ENCODE results near the gene NEAT1. TPM values are rescaled to one million over a fixed set of nuclear protein-coding genes. Genes with fewer than 3 reads are reported as not detected.

Gene NEAT1
- total RNA-seq, 1 experiment from 2014 or later, result 12.8 TPM

DNA sequence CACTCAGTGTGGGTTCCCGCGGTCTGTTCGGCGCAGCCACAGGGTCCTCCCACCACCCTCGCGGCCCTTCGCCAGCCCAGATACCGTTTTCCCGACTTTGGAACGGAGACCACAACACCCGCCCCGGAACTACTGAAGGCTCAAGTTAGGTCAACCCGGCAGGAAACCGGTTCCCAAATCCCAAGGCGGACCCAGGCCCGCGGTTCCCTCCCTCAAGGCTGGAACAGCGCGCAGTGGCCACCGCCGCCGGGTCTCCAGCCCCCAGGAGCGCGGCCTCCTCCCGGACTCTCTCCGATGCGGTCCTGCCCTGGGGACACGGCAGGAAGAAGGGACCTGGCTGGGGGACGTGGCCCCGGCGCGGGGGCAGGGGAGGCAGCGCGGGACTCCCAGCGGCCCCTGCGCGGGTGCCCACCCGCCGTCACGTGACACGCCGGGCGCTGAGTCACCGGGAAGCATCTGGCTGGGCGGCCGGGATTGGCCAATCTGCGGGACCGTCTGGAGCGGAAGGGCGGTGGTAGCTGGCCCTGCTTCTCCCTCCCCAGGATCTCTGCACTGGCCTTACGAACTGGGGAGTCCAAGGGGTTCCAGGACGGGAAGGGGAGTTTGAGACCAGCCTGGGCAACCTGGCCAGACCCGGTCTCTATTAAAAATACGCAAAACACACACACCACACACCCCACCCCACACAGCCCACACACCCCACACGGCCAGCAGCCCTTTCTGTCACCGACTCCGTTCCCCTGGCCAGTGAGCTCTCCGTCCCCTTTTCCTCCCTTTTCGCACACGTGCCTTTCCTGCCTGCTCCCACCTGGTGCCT, 54.8 kb downstream of the NEAT1 start:
- H3K4me1 ChIP-seq, result peaks cover 10% of the 10 kb centered on the region; the same call in 1 of the 2 replicates
- DNase-seq, result peak; percentile 92 to 93
- H3K27ac ChIP-seq, result peak overlapping the region; percentile 92
- H3K36me3 ChIP-seq, result no peaks in the 10 kb centered on the region
- no peaks in the 10 kb centered on the region for H3K27me3 ChIP-seq
- H3K9me3 ChIP-seq (replicated peaks), result no peaks in the 10 kb centered on the region
- peak overlapping the region; percentile 85 for H3K4me3 ChIP-seq

DNA sequence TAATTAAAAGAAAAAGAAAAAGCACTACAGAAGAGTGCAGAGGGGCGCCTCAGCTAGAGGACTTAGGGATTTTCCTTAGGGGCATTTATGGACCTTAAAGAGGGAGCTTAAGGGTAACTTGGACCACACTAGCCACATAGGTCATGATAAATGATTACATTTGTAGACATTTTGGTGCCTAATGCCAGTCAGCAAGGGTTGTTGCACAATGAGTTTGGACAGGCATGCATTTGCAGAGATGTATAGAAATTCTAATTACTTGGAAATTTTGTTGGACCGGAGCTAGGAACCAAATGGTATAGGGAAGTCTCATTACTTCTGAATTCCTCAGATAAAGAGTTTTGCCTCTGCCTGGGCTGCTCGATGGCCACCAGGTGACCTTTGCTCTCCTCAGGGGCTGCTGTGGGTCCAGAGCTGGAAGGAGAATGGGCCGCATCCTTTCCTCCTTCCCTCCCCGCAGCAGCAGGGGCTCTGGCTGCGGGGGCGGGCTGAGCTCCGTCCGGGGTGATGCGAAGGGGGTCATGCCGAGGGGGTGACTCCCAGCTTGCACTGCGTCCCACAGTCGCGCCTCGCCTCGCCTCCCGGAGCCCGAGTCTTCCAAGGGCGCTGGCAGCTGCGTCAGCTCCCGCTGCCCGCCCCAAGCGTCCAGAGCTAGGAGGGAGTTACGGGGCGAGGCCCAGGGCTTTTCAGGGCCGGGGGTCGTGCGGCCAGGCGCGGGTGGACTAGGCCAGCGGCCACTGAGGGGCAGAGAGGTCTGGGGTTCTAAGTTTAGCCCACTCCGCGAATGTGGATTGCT, 56.0 kb downstream of the NEAT1 start:
- no peak for DNase-seq
- no peaks in the 10 kb centered on the region for H3K9me3 ChIP-seq (replicated peaks)
- H3K36me3 ChIP-seq, result no peaks in the 10 kb centered on the region
- no peak overlapping the region for H3K4me3 ChIP-seq
- H3K27me3 ChIP-seq, result no peaks in the 10 kb centered on the region
- H3K4me1 ChIP-seq, result peaks cover 8% of the 10 kb centered on the region; the same call in 1 of the 2 replicates
- no peak overlapping the region for H3K27ac ChIP-seq

DNA sequence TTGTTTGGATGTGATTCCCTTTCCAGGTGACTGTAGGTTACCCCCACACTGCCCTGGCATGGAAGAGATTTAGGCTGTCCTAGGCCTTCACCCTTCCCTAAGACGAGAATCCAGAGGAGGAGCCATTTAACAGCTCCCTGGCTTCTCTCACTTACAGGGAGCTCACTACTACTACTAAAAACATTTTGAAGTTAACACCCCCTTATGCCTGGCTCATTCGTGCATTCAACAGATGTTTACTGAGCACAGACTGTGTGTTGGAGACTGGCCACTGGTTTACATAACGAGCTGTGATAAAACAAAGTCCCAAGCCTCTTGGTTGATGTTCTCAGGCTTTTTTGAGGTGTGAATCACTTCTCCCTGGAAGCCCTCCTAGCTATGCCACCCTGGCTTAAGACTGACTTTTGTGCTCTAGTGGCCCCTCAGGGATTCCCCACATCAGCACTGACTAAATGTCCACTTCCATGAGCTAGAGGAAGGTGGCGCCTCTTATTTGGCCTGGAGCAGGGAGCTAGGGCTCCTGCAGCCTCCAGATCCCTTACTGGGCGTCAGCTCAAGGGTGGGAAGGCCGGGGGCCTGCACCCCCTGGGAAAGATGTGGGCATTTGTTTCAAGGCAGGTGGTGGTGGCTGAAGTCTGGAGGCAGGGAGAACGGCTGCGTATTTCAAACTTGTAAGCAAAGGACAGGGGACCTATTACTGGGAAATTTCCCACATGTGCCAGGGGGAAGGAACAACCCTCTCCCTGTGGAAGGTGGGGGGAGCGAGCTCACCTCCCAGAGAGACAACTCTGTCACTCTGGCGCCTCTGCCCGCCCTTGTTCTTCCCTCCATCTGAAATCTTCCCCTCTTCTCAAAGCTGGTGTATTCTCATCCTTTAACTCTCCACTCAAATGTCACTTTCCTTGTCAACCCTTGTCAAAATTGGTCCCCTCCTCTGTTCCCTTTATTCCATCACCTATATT, 56.9 kb downstream of the NEAT1 start:
- no peaks in the 10 kb centered on the region for H3K9me3 ChIP-seq (replicated peaks)
- DNase-seq, result no peak
- H3K4me3 ChIP-seq, result no peak overlapping the region
- no peak overlapping the region for H3K27ac ChIP-seq
- H3K27me3 ChIP-seq, result no peaks in the 10 kb centered on the region
- no peaks in the 10 kb centered on the region for H3K36me3 ChIP-seq
- H3K4me1 ChIP-seq, result peaks cover 8% of the 10 kb centered on the region; the same call in 1 of the 2 replicates

DNA sequence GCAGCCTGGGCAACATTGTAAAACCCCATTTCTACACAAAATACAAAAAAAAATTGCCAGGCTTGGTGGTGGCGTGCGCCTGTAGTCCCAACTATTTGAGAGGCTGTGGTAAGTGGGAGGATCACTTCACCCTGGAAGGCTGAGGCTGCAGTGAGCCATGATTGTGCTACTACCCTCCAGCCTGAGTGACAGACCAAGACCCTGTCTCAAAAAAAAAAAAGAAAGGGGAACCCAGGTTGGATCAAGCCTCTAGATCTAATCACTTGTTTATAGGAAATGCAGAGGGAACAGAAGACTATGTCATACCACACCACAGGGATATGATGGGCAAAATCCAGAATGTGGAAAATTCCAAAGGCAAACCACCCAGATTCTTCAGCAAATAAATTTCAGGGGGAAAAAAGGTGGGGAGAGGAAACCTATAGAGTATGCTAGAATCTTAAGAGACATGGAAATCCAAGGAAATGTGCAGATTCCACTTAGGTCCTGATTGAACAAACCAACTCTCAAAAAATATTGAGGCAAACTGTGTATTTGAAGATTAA, 59.8 kb downstream of the NEAT1 start:
- DNase-seq, result no peak
- H3K27ac ChIP-seq, result no peak overlapping the region
- no peaks in the 10 kb centered on the region for H3K9me3 ChIP-seq (replicated peaks)
- no peaks in the 10 kb centered on the region for H3K36me3 ChIP-seq
- H3K4me1 ChIP-seq, result peaks cover 25% of the 10 kb centered on the region
- no peak overlapping the region for H3K4me3 ChIP-seq
- H3K27me3 ChIP-seq, result no peaks in the 10 kb centered on the region

DNA sequence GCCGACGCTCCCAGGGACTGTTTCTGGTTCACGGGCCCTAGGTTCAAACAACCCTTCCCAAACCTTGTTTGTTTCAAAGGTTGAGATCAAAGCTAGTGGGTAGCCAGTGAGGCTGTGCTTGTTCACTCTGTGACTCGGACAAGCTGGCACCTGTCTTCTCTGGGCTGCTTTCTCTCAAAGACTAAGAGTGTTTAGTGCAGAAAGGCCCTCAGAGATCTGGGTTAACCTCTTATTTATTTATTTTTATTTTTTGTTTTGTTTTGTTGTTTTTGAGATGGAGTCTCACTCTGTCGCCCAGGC, 63.3 kb downstream of the NEAT1 start:
- Histone ChIP-seq H3K9me3 (replicated peaks) (no peaks in the 10 kb centered on the region), H3K27ac (no peak overlapping the region), H3K27me3 (no peaks in the 10 kb centered on the region), H3K4me3 (no peak overlapping the region), H3K4me1 (peaks cover 51% of the 10 kb centered on the region), H3K36me3 (no peaks in the 10 kb centered on the region)
- peak in 1 of 2 experiments; percentile 28 for DNase-seq

DNA sequence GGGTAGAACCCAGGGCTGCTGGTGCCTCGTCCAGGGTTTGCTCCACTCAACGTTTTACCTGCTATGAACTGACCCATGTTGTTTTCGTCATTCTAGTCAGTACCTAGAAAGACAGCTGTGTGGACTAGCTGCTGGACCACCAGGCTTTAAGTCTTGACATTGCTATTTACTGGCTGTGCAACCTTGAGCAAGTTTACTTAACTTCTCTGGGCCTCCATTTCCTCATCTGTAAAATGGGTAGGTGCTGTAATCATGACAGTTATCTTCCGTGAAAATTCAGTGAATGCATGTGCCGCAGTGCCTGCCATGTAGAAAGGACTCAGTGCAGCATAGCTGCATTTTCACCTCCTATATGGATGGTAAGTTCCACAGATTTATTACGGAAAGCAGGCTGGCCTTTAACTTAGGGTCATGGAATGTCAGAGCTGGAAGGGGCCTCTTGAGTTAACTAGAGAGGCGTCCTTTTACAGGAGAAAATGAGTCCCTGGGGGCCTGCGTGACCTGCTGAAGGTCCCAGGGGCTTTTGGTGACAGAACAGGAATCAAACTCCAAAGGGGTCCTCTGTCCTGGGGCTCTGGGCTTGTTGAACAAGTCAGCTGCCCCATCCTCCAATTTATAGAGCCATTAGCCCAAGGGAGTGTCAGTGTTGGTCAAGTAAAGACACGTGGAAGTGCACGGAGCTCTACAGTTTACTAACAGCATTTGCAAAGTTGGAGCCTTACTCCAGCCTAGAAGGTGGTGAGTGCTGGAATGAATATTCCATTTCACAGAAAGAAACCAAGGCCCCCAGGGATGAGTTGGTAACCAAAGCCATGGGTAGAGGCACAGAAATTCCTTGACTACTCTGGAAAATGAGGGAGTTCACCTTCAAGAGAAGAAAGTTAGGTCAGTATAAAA, 64.2 kb downstream of the NEAT1 start:
- Histone ChIP-seq H3K27ac (peak overlapping the region; percentile 3; the same call in 1 of the 2 replicates), H3K36me3 (no peaks in the 10 kb centered on the region), H3K4me3 (no peak overlapping the region), H3K27me3 (no peaks in the 10 kb centered on the region), H3K4me1 (peaks cover 56% of the 10 kb centered on the region), H3K9me3 (replicated peaks) (no peaks in the 10 kb centered on the region)
- DNase-seq, result peak in 1 of 2 experiments; percentile 16

DNA sequence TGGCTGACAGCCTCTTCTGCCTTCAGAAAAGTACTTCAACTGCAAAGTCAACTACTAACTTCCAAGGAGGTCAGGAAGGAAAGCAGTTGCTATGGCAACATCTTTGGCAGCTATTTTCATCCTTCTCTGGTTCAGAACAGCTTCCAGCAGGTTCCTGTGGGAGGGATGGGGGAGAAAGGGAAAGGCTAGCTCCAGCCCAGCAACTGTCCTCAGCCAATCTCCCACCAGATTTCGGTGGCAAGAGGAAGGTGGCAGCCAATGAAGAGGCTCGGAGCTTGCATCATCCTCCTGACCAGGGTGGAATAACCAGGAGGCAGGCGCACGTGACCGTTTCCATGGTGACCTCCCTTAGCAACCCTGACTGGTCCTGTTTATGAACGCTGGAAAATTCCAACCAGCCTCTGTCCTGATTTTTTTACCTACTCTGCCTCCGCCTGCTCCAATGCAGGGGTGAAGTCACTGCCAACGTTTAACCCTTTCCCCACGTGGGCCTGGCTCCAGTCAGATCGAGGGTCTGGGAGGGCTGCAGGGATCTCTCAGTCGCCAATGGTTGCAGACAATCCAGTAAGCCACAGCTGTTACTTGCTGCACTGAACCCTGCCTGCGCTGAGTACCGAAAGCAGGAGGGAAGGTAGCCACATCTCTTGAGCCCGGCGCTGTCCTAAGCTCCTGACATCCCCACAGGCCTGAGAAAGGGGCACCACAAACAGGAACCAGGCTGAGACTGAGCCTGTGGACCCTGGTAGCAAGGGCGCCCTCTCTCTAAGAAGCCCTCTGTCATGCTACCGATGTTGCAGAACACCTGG, 65.1 kb downstream of the NEAT1 start:
- H3K36me3 ChIP-seq, result no peaks in the 10 kb centered on the region
- peak overlapping the region; percentile 90 for H3K27ac ChIP-seq
- H3K4me1 ChIP-seq, result peaks cover 65% of the 10 kb centered on the region
- DNase-seq, result peak; percentile 97
- H3K27me3 ChIP-seq, result no peaks in the 10 kb centered on the region
- H3K4me3 ChIP-seq, result peak overlapping the region; percentile 32
- H3K9me3 ChIP-seq (replicated peaks), result no peaks in the 10 kb centered on the region

DNA sequence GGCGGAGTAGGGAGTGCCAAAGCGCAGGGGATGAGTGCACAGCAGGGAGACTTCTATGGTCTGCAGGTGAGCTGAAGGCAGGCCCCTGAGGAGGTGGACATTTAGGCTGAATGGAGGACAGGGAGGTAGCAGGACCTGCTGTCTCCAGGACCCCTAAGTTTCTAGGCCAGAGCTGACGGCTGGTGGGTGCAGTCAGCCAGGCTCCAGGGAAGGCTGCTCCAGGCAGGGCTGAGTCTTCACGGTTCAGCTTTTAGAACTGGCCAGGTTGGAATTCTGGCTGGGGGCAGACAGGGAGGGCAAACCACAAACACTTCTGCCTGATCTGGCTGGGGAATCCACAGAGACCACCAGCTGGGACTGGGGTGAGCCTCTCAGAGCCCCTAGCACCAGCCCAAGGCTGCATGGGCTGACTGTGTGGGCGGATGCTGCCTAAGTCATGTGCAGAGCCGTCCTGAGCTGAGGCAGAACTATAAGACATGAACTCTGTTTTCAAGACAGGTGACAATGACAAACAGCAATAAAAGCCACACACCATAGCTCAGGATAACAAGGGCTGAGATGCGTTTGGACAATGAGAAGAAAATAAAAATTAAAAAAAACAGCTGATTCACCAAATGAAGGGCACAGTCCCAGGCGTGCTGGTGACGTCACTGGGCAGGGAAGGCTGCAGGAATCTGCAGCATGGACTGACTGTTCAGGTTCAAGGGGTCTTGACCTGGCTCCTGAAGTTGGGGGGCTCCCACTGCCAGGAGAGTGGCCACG, 65.9 kb downstream of the NEAT1 start:
- peaks cover 71% of the 10 kb centered on the region for H3K4me1 ChIP-seq
- H3K4me3 ChIP-seq, result peak overlapping the region; percentile 32
- no peaks in the 10 kb centered on the region for H3K36me3 ChIP-seq
- no peaks in the 10 kb centered on the region for H3K27me3 ChIP-seq
- DNase-seq, result peak; percentile 63 to 69
- no peaks in the 10 kb centered on the region for H3K9me3 ChIP-seq (replicated peaks)
- H3K27ac ChIP-seq, result peak overlapping the region; percentile 90

DNA sequence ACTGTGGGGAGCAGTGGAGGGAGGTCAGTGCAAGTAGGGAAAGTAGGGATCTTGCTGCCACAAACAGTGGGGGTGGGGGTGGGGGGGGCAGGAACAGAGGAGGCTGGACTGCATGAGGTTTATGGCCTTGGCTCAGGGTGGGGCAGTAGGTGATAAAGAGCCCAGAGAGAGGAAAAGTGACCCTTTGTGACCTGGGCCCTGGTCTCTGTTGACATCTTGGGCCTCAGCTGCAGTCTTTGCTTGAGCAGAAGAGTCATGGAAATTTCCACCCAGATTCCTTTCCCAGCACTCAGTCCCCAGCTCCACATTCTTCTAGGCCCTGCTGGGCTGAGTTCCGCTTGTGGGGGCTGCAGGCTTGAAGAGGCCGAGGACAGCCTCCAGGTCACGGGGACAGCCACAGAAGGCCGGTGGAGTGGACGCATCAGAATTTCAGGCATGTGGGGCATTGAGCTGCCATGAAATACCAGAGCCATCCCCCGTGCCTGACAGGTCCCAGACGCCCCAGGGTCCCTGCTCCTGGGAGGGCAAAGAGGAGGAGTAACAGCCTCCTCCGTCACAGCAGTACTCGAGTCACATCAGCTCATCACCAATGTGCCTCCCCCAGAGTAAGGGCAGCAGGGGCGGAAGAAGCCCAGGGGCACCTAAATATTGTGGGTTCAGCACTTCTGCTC, 66.6 kb downstream of the NEAT1 start:
- Histone ChIP-seq H3K27me3 (no peaks in the 10 kb centered on the region), H3K4me1 (peaks cover 71% of the 10 kb centered on the region), H3K36me3 (no peaks in the 10 kb centered on the region), H3K9me3 (replicated peaks) (no peaks in the 10 kb centered on the region), H3K4me3 (no peak overlapping the region), H3K27ac (peak overlapping the region; percentile 90)
- no peak for DNase-seq

DNA sequence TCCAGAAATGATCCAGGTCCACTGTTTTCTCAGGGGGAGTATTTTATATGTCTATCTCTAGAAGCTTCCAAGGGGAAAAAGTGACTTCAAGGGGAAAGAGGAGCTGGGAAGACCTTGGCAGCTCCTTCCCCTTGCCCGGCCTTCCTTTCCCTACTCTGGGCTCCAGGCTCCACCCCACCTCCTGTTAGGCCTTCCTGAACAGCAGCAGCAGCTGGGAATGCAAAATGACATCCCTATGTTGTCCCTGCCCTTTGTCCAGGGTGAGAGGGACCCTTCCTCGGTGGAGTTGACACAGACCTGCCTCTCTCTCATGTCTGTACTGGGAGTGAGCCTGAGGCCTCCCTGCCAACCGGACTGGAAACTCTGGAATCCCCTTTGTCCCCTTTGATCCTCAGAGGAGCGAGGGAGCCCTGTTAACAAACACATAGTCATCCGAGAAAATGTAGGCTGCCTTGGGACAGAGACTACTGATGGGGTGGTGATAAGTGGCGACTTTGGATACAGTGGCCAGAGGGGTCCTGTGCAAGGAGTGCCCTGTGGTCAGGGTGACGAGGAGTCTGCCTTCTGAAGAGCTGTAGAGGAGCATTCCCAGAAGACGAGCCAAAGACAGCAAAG, 67.2 kb downstream of the NEAT1 start:
- H3K36me3 ChIP-seq, result no peaks in the 10 kb centered on the region
- H3K9me3 ChIP-seq (replicated peaks), result no peaks in the 10 kb centered on the region
- peak; percentile 83 to 84 for DNase-seq
- peak overlapping the region; percentile 90 for H3K27ac ChIP-seq
- no peaks in the 10 kb centered on the region for H3K27me3 ChIP-seq
- peaks cover 75% of the 10 kb centered on the region for H3K4me1 ChIP-seq
- H3K4me3 ChIP-seq, result no peak overlapping the region

DNA sequence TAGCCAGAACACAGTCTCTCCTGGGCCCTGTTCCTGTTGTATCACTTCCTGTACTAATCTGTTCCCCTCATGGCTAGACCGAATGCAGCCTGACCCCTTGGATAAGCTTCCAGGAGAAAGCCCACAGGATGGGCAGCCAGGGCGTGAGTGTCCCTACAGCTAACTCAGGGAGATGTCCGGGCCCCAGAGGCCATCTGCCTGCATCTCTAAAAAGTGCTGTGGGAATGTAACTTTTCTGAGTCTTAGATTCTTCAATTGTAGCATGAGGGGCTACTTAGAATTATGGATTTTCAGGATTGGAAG, 68.5 kb downstream of the NEAT1 start:
- no peak for DNase-seq
- peak overlapping the region; percentile 90 for H3K27ac ChIP-seq
- H3K4me3 ChIP-seq, result no peak overlapping the region
- H3K4me1 ChIP-seq, result peaks cover 71% of the 10 kb centered on the region
- H3K9me3 ChIP-seq (replicated peaks), result no peaks in the 10 kb centered on the region
- no peaks in the 10 kb centered on the region for H3K27me3 ChIP-seq
- no peaks in the 10 kb centered on the region for H3K36me3 ChIP-seq

Measured in SJCRH30 (cell line).